ENCODE measurements around the gene MAP3K8. TPM values are rescaled to one million over a fixed set of nuclear protein-coding genes. Genes with fewer than 3 reads are reported as not detected.

The MAP3K8 gene
- total RNA-seq, 2 donors from 2014 or later: 27.0 to 41.1 TPM

- Mint-ChIP-seq H3K4me3 (peak overlapping the region in 1 of 2 donors; percentile 26), H3K27me3 (ENCODE audit: low read depth) (no peaks in the 10 kb centered on the region), H3K9me3 (no peaks in the 10 kb centered on the region), H3K36me3 (ENCODE audit: insufficient read depth in 2 of 2) (peaks cover 35 to 46% of the 10 kb centered on the region in 2 donors), H3K27ac (peak overlapping the region; percentile 2), H3K4me1 (ENCODE audit: low read depth) (peaks cover 73% of the 10 kb centered on the region)
- ATAC-seq (replicated peaks in 1 of 2) (no peak), DNase-seq (no peak)
These were observed 5.9 kb downstream of the MAP3K8 start for GRCh38 chr10:30439931-30440330.

- no peak overlapping the region for H3K27ac Mint-ChIP-seq
- peaks cover 66% of the 10 kb centered on the region for H3K4me1 Mint-ChIP-seq (ENCODE audit: low read depth)
- H3K4me3 Mint-ChIP-seq: peak overlapping the region in 1 of 2 donors; percentile 35
- peaks cover 26 to 38% of the 10 kb centered on the region in 2 donors for H3K36me3 Mint-ChIP-seq (ENCODE audit: insufficient read depth in 2 of 2)
- H3K27me3 Mint-ChIP-seq (ENCODE audit: low read depth): no peaks in the 10 kb centered on the region
- no peaks in the 10 kb centered on the region for H3K9me3 Mint-ChIP-seq
- DNase-seq (no peak), ATAC-seq (replicated peaks in 1 of 2) (no peak)
These were observed 8.1 kb downstream of the MAP3K8 start for GRCh38 chr10:30442019-30442606.

- ATAC-seq (replicated peaks in 1 of 2) (no peak), DNase-seq (no peak)
- Mint-ChIP-seq H3K9me3 (no peaks in the 10 kb centered on the region), H3K36me3 (ENCODE audit: insufficient read depth in 2 of 2) (peaks cover 21 to 40% of the 10 kb centered on the region in 2 donors), H3K27me3 (ENCODE audit: low read depth) (no peaks in the 10 kb centered on the region), H3K27ac (no peak overlapping the region), H3K4me1 (ENCODE audit: low read depth) (peaks cover 63% of the 10 kb centered on the region), H3K4me3 (no peak overlapping the region)
These were observed 9.1 kb downstream of the MAP3K8 start for GRCh38 chr10:30443049-30443448.

- DNase-seq: no peak
- no peak for ATAC-seq (replicated peaks in 1 of 2)
- peaks cover 41% of the 10 kb centered on the region for H3K4me1 Mint-ChIP-seq (ENCODE audit: low read depth)
- no peak overlapping the region for H3K27ac Mint-ChIP-seq
- no peaks in the 10 kb centered on the region for H3K9me3 Mint-ChIP-seq
- peaks cover 17 to 34% of the 10 kb centered on the region in 2 donors for H3K36me3 Mint-ChIP-seq (ENCODE audit: insufficient read depth in 2 of 2)
- no peak overlapping the region for H3K4me3 Mint-ChIP-seq
- H3K27me3 Mint-ChIP-seq (ENCODE audit: low read depth): no peaks in the 10 kb centered on the region
These were observed 11.7 kb downstream of the MAP3K8 start for GRCh38 chr10:30445711-30446110.

GRCh38 chr10:30447125-30447799 lies 13.3 kb downstream of the MAP3K8 start:
- Mint-ChIP-seq H3K36me3 (ENCODE audit: insufficient read depth in 2 of 2) (peaks cover 11 to 31% of the 10 kb centered on the region in 2 donors), H3K27me3 (ENCODE audit: low read depth) (no peaks in the 10 kb centered on the region), H3K4me1 (ENCODE audit: low read depth) (peaks cover 33% of the 10 kb centered on the region), H3K4me3 (peak overlapping the region; percentile 28 to 45), H3K27ac (peak overlapping the region; percentile 46), H3K9me3 (no peaks in the 10 kb centered on the region)
- DNase-seq (no peak), ATAC-seq (replicated peaks in 1 of 2) (peak; percentile 88 to 91)

GRCh38 chr10:30448092-30448491 lies 14.1 kb downstream of the MAP3K8 start:
- H3K36me3 Mint-ChIP-seq (ENCODE audit: insufficient read depth in 2 of 2): peaks cover 11 to 31% of the 10 kb centered on the region in 2 donors
- peak overlapping the region; percentile 19 for H3K27ac Mint-ChIP-seq
- ATAC-seq (replicated peaks in 1 of 2) (no peak), DNase-seq (no peak)
- H3K9me3 Mint-ChIP-seq: no peaks in the 10 kb centered on the region
- H3K4me1 Mint-ChIP-seq (ENCODE audit: low read depth): peaks cover 29% of the 10 kb centered on the region
- H3K4me3 Mint-ChIP-seq: no peak overlapping the region
- no peaks in the 10 kb centered on the region for H3K27me3 Mint-ChIP-seq (ENCODE audit: low read depth)

GRCh38 chr10:30453764-30454527 lies 20.0 kb downstream of the MAP3K8 start:
- ATAC-seq (replicated peaks in 1 of 2): no peak

GRCh38 chr10:30454744-30455510 lies 20.9 kb downstream of the MAP3K8 start:
- Mint-ChIP-seq H3K27me3 (ENCODE audit: low read depth) (no peaks in the 10 kb centered on the region), H3K27ac (peak overlapping the region; percentile 65), H3K4me1 (ENCODE audit: low read depth) (peaks cover 18% of the 10 kb centered on the region), H3K4me3 (peak overlapping the region in 1 of 2 donors; percentile 34), H3K36me3 (ENCODE audit: insufficient read depth in 2 of 2) (peaks cover 13 to 31% of the 10 kb centered on the region in 2 donors), H3K9me3 (no peaks in the 10 kb centered on the region)
- DNase-seq (no peak), ATAC-seq (replicated peaks in 1 of 2) (peak in 1 of 2 donors; percentile 59)

More at GRCh38 chr10:30453764-30454527, 20.0 kb downstream of the MAP3K8 start:
- peak overlapping the region; percentile 54 for H3K27ac Mint-ChIP-seq
- peaks cover 12 to 34% of the 10 kb centered on the region in 2 donors for H3K36me3 Mint-ChIP-seq (ENCODE audit: insufficient read depth in 2 of 2)
- H3K4me1 Mint-ChIP-seq (ENCODE audit: low read depth): peaks cover 18% of the 10 kb centered on the region
- no peak for DNase-seq
- no peaks in the 10 kb centered on the region for H3K9me3 Mint-ChIP-seq
- H3K4me3 Mint-ChIP-seq: peak overlapping the region in 1 of 2 donors; percentile 59
- H3K27me3 Mint-ChIP-seq (ENCODE audit: low read depth): no peaks in the 10 kb centered on the region

GRCh38 chr10:30455816-30456215 lies 21.8 kb downstream of the MAP3K8 start:
- H3K36me3 Mint-ChIP-seq (ENCODE audit: insufficient read depth in 2 of 2): peaks cover 16 to 33% of the 10 kb centered on the region in 2 donors
- ATAC-seq (replicated peaks in 1 of 2): peak; percentile 42 to 47
- peak overlapping the region; percentile 65 for H3K27ac Mint-ChIP-seq
- no peak for DNase-seq
- H3K9me3 Mint-ChIP-seq: no peaks in the 10 kb centered on the region
- H3K27me3 Mint-ChIP-seq (ENCODE audit: low read depth): no peaks in the 10 kb centered on the region
- H3K4me3 Mint-ChIP-seq: peak overlapping the region; percentile 22 to 34
- H3K4me1 Mint-ChIP-seq (ENCODE audit: low read depth): peaks cover 18% of the 10 kb centered on the region

- Mint-ChIP-seq H3K36me3 (ENCODE audit: insufficient read depth in 2 of 2) (peaks cover 17 to 36% of the 10 kb centered on the region in 2 donors), H3K27ac (no peak overlapping the region), H3K27me3 (ENCODE audit: low read depth) (no peaks in the 10 kb centered on the region), H3K9me3 (no peaks in the 10 kb centered on the region), H3K4me3 (peak overlapping the region; percentile 22 to 34), H3K4me1 (ENCODE audit: low read depth) (peaks cover 18% of the 10 kb centered on the region)
- DNase-seq (no peak), ATAC-seq (replicated peaks in 1 of 2) (peak in 1 of 2 donors; percentile 43)
These were observed 22.3 kb downstream of the MAP3K8 start for GRCh38 chr10:30456266-30456665.

GRCh38 chr10:30459283-30459682 lies 25.3 kb downstream of the MAP3K8 start:
- peaks cover 28% of the 10 kb centered on the region for H3K4me1 Mint-ChIP-seq (ENCODE audit: low read depth)
- H3K27me3 Mint-ChIP-seq (ENCODE audit: low read depth): no peaks in the 10 kb centered on the region

GRCh38 chr10:30460121-30460520 lies 26.1 kb downstream of the MAP3K8 start:
- Mint-ChIP-seq H3K36me3 (ENCODE audit: insufficient read depth in 2 of 2) (peaks cover 12 to 21% of the 10 kb centered on the region in 2 donors), H3K4me3 (no peak overlapping the region), H3K4me1 (ENCODE audit: low read depth) (peaks cover 24% of the 10 kb centered on the region), H3K27ac (no peak overlapping the region), H3K27me3 (ENCODE audit: low read depth) (no peaks in the 10 kb centered on the region), H3K9me3 (no peaks in the 10 kb centered on the region)
- DNase-seq (no peak), ATAC-seq (replicated peaks in 1 of 2) (no peak)

More at GRCh38 chr10:30459283-30459682, 25.3 kb downstream of the MAP3K8 start:
- Mint-ChIP-seq H3K9me3 (no peaks in the 10 kb centered on the region), H3K27ac (no peak overlapping the region), H3K36me3 (ENCODE audit: insufficient read depth in 2 of 2) (peaks cover 15 to 24% of the 10 kb centered on the region in 2 donors), H3K4me3 (no peak overlapping the region)
- no peak for DNase-seq
- ATAC-seq (replicated peaks in 1 of 2): no peak
